COLO668 (cell line): ENCODE results near the gene KRT23.

Experiments used
- DNase-seq: peaks from one replicate; lab custom pipeline; 2025; ENCODE audit not compliant: unreplicated experiment; lab: John Stamatoyannopoulos, UW

KRT23 gene

DNA sequence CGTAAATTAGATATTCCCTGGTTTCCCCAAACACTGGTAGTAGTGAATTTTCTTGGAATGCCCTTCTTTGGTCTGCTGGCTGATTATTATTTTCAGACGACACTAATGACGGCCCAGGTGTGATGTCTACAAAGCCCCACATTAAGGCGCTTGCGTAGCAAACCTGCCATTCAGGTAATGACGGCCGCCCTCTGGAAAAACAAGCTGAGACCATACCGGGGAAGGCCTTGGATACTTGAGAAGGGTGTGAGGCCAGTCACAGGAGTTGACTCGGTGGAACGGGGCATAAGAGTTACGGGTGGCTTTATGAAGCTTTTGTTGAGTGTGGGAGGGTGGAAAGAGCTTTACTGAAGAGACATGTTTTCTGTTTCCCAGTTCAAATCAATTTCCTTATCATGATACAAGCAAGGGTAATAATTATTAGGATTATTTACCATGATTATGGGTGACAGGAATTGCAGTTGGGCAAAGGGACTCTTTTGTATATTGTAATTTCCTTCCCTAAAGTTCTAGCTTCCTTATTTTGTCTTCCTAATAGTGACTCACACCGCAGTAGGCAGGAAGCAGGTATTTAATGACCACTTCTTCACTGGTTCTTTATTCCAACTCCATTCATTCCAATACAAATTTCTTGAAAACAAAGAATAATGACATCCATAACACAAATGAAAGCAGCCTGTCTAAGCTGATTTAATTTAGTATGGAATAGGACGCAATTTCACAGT, 24.8 kb downstream of the KRT23 start:
- no peak for DNase-seq

DNA sequence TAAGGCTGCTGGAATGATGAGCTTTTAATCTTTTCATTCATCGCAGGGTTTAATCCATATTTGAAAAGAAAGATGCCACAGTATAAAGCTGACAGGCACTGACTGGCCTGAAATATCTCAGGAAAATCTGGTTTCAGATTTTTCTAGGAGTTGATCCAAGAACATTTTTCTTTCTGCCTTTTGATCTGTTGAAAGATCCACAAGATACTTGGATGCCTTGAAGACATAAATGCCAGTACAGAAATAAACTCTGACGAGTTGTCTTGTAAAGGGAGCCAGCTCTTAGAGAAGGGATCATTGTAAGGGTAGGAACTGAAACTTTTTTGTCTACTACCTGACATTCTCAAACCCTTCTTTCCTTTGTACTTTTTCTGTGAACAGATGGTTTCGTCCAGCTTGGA, 27.0 kb downstream of the KRT23 start:
- no peak for DNase-seq

DNA sequence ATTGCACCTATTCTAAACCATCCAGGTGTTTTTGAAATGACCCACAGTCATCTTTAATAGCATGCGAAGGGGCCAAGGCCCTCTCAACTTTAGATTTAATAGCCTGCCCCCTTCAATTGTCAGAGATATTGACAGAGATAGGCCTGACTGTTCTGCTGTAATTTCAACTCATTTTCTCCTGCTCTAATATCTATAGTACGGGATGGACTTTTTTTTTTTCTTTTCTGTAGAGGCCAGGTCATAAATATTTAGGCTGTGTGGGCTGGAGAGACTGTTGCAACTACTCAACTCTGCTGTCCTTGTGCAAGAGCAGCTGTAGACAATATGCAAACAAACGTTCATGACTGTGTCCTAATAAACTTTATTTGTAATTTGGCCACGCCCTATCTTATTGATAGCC, 27.7 kb downstream of the KRT23 start:
- DNase-seq = no peak

DNA sequence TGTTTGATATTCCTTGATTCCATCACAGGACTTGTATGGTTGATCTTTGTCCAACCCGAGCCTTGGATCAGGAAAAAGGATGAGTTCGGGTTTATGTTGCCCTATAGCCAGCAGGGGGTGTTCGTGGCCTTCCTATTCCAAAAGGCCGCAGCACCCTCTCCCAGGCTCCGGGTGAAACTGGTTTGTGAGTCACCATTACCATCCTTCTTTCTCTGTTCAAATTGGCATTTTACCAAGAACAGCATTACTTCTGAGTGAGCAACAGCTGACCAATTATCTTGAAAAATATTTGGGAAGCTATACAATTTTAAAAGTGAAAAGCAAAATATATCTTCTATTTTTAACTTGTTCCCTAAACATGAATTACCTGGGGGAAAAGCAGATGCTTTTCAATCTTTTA, 28.1 kb downstream of the KRT23 start:
- peak; percentile 74 for DNase-seq

DNA sequence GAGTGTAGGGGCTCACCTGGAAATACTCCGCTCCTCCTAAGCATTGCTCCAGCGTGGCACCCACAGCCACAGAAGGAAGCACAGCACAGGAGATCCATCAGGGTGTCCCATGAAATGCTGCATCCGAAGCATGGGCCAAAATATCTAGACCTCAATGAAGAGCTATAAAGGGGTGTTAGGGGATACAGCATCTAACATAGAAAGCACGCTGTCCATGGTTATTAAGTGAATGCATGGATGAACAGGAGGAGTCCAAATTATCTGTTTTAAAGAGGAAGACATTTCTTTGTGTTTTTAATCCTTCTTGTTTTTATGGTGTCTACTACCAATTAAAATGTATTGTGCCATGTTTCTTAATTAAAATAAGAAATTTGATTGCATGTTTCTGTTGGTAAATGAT, 30.8 kb downstream of the KRT23 start:
- DNase-seq = no peak

DNA sequence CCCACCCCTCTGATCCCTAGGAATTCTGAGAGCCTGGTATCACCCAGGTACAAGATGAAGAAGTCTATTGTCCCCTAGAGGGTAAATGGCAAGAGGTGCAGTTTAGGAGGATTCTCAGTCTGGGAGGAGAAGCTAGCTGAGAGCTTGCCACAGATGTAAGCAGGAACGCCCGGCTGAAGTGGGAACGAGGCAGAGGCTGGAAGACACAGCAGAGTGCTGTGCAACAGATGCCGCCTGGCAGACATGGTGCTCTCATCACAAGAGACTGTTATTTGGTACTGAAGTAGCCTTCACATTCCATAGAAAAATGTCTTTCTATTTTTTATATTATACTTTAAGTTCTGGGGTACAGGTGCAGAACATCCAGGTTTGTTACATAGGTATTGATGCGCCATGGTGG, 32.1 kb downstream of the KRT23 start:
- DNase-seq = no peak

DNA sequence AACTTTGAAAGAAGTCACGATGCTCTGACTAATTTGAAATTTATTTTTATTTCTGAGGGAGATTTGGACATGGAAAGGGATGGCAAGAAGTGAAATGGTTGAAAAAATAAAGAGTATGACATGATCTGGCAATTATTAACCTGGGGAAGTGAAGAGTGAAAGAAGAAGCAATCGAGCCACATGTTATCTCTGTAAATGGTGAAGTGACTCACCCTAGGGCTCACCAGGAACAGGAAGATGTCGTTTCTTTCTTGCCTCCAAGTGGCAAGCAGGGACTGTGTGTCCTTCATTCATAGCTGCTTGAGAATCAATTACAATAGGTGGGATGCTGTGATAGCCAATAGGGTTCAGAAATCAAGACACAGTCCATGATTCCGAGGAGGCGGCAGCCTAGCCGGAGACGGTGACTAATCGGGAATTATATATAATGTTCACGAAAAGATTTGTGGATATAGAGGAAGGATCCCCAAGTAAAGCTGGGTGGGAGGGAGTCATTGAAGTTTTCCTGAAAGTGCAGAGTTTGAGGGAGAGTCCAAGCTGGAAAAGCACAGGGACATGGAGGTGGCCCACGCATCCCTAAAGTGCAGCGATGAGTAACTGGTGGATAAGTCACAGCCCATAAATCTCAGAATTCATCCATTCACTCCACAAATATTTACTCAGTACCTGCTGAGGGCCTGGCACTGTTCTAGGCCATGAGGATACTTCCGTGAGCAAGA, 34.2 kb downstream of the KRT23 start:
- peak; percentile 59 for DNase-seq

DNA sequence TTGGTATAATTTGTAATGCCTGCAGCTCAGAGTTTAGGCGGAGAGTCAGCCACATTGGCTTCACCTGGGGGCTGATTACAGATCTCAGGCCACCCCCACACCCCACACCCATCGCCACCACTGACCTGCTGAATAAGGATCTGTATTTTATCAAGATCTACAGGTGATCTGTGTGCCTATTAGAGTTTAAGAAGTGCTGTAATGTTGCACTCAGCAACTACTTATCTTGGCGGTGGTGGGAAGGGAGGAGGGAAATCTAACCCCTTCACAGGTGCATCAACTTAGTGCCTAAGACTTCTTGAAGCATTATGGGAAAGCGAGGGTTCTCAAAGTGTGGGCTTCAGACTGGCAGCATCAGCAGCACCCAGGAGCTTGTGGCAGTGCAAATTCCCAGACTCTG, 34.9 kb downstream of the KRT23 start:
- no peak for DNase-seq

DNA sequence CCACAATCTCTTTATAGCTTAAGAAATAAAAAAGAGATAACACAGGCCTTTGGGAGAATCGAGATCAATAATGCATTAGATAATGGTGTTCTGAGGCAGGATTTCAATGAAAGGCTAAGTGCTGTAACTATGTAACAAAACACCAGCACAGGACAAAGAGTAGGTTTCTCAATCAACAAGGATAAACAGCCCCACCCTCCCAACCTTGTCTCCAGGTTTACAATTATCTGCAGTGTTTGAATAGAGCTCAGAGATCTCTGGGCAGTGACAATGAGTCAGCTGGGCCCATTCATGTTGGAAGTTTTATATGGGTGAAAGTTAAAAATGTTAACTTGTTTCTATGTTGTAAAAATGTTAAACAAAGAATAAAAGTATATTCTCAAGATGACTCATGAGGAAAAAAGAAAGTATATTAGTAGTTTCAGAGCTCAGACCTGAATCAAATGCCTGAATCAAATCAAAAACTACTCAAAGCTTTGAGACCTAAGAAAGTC, 35.4 kb downstream of the KRT23 start:
- DNase-seq = peak; percentile 58

DNA sequence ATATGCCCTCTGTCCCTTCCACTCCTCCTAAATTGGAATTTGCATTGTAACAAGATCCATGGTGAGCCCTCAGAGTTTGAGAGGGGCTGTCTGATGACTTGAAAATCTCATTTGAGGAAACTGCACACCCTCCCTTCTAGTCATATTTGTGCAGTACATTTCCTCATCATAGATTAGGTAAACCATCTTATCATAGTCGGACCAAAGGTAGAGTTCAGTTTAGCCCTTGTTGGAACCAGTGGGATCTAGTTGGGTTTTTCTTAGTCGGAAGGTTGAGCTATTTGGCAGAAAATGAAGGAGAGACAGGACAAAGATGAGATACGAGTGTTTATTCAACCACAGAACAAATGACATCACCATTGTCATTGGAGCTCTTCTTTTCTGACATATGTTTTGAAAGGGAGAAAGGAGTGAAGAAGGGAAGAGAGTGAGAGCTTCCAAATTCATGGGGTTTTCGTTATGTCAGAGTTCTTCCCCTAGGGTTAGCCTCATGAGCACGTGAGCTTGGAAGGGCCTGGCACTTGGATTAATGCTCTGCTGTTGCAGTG, 36.6 kb downstream of the KRT23 start:
- DNase-seq = no peak

DNA sequence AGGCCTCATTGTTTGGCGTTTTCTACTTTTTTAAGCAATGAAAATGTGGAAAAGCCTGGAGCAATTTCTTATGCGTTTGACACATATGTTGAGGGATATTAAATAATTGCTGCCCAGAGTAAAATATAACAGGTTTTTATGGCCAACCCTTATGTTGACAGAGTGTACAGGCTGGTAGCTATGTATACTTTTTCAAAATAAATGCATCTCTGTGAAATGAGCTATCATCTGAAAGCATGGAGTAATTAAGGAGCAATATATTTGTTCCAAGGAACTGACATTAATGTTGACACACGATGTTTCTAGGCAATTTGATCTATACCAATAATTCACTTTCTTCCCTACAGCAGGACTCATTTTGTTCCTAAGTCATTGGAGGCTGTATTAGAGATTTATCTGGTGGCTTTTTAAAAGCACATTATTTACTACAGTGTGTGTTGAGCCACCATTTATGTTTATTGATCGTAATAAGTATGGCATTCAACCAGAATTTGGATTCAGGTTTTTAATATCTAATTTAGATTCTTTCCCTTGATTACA, 40.5 kb downstream of the KRT23 start:
- DNase-seq = no peak

DNA sequence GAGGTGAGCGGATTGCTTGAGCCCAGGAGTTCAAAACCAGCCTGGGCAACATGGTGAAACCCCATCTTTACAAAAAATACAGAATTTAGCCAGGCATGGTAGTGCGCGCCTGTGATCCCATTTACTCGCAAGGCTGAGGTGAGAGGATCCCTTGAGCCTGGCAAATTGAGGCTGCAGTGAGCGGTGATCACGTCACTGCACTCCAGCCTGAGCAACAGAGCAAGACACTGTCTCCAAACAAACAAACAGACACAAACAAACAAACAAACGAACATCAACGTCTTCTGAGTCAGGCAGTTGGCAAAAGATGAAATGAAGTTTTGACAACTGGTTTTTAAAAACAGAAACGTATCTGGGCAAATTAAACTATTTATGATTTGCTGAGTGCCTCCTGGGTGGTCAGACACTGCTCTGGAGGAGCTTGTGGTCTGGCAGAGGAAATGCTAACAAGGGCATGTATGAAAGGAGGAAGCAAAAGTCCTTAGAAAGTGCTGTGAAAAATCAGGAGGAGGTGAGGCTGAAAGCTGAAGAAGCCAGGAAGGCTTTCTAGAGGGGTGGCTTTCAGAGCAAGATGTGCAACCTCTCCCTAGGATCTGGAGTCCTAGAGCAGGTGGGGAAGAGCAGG, 42.2 kb downstream of the KRT23 start:
- no peak for DNase-seq

DNA sequence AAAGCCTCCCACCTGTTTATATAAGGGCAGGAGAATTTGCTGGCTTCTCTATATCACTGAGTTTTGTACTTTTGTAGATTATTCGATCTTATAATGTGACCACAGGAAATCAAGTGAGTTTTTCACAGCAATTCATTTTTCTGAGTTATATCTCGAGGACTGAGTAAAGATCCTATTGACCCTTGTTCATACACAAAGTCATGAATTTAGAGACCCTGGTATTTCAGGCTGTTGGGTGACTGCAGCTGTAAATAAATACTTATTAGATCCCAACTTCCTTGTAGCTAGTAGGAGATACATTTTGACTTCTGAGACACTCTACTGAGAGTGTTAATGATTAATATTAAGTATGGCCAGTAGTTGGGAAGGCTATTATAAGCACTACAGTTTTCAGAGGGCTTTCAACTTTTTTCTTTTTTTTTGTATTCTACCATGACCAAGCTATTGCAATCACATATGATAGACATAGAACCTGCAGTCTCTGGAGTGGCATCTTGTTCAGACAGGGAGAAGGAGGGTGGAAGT, 49.2 kb downstream of the KRT23 start:
- no peak for DNase-seq

DNA sequence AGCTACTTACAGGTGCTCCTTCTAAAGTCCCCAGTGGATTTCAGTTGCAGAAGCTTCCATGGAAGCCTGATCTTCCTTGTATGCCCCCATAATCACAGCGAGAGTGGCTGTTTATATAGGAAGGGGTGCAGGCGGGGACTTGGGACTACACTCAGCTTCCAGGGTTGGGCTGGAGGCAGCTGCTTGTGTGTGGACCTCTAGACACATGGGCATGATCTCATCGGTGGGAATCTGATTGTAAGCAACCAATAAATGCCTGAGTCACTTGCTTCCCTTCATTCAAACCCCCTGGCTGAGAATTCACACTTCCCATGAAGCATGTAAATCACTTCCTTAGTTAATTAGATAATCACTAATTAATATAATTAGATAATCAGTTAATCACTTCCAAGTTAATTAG, 51.4 kb downstream of the KRT23 start:
- peak; percentile 36 for DNase-seq

DNA sequence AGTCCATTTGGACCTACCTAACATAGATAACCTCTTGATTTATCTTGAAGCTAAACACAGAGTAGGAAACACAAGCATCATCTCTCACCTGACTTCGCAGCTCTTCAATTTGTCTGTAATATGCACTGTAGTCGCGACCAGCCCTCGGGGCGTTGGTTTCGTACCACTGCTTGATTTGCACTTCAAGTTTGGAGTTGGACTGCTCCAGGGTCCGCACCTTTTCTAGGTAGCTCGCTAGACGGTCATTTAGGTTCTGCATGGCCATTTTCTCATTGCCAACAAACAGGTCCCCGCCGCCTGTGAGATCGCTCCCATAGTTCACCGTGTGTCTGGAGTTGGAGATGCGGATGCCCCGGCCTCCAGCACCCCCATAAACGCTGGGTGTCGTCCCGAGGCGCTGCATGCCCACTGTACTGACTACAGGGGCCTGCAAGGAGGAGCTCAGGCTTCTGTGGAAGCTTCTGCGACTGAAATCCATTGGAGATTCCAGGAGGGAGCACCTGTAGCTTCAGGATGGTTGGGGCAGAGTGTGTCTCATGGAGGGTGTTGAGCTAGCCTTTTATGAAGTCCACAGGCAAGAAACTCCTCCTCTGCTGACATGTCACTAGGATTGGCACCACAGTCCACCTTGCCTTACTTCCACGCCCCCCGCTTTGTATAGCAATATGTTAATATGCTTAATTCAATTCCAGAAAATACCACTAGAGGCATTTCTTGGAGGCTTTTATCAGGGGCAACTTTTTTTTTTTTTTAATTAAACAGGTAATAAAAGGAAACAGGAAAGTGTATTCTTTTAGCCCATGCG, 52.5 kb downstream of the KRT23 start, which contains the start of gene KRT20:
TSS of gene KRT20 (minus strand) at position 535 of the 805 bp plus-strand sequence. CDS start at position 478, 57 bp downstream.
- no peak for DNase-seq

DNA sequence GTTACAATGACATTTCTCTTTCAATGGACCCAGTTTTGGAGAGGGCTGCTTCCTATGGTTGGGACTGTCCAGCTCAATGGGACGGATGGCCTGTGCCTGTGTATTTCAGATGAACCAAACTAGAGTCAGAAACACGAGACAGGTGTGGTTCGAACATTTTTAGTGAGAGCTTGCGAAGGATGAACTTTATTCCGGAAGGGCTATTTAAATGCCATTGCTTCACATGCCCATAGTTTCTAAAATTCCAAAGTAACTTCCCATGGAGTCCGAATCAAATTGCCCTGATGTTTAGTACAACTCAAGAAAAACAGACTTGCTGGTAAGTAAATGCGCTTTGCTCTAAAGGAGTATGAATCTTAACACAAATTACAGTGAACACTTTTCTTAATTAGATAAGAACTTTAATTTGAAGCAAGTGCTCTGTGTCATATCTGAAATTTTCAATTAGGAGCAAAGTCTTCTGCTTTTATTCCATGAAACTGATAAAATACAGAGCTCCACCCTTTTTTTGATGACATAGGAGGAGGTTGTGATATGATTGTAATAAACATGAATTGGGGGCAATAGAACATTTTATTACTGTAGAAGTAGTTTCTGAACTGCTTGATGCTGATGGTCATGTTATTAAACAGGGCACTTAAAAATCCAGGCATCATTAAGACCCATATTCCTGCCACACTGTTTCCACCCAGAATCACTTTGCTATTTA, 53.7 kb downstream of the KRT23 start:
- no peak for DNase-seq

DNA sequence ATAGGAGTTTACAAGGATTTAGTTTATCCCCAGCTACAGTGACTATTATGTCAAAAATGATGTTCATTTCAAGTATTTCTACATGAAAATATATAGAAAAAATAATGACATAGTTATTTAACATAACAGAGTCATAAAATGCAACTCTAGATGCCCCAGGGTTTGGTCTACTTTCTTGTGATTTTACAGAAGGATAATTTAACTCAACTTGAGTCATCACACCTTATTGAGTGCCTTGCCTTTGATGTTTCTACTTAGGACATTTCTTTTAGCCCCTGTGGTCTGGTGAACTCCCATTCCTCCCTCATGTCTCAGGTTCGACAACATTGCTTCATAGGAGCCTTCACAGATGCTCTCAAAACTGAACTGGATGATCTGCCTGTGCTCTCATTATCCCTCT, 54.4 kb downstream of the KRT23 start:
- no peak for DNase-seq

DNA sequence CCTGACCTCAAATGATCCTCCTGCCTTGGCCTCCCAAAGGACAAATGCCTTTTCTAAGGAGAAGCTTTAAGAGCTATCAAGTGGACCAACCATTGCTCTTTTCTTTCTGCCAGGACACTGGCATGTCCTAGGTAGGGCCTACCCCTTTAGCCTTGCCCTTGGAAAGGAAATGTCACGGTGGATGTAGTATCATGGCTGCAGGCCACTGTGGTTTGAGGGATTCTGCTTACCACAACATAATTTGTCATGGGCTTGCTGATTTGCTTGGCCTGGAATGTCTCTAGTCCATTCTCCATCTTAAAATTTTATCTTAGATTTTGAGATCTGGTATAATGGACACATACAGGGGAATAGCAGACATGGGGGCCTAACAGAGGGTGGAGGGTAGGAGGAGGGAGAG, 58.4 kb downstream of the KRT23 start:
- DNase-seq = no peak

DNA sequence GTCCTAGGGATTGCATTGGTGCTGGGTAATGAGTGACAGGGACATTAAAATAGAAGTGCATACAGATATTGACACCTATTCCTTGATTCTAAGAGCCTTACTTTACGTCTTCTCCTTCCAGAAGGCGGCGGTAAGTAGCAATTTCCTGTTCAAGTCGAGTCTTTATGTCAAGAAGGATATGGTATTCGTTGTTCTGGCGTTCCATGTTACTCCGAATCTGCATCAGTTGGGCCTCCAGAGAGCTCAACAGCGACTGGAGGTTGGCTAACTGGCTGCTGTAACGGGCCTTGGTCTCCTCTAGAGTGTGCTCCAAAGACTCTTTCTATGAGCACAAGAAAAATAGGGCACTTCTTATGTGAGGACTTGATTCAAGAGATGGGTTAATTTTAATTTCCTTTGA, 59.4 kb downstream of the KRT23 start:
- no peak for DNase-seq

DNA sequence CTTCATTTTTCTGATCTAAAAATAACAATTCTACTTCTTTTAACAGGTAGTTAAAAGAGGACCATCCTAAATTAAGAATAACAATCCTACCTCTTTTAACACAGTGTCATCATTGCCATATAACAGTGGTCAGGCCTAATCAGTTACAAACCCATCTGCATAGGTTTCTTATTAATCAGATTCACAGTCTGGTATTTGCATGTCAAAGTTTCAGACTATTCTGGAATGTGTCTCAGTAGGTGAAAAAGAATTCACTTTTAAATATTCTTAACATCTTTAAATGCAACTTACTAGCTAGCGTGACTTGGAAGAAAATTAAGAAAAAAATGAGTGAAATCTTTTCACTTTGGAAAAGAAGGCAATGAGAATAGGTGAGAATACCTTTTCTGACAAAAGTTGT, 63.6 kb downstream of the KRT23 start:
- DNase-seq = no peak
